Peyer's patch (tissue), 4 donors: Measurements from ENCODE around the gene UBXN7. TPM values are rescaled to one million over a fixed set of nuclear protein-coding genes. Genes with fewer than 3 reads are reported as not detected.
"Not testable (repeated sequence)": the region's sequence is repeated elsewhere in the genome, so short reads cannot be mapped to it uniquely, and the experiment has no call there.

Source experiments
- DNase-seq, 3 donors: peaks; one replicate each; pipeline ENCODE4 v3.0.0-alpha.2; 2017 to 2019
- H3K27ac ChIP-seq, 4 donors: fragments of 200-600 bp; sonication (generic); one replicate each; pipeline ENCODE4 v1.5.1; 2016 to 2019
- H3K27me3 ChIP-seq, 2 donors: fragments of 200-600 bp; sonication (generic); one replicate each; pipeline ENCODE4 v1.5.1; 2019
- H3K36me3 ChIP-seq, 3 donors: fragments of 200-600 bp; sonication (generic); one replicate each; pipeline ENCODE4 v1.5.1; 2016 to 2019
- H3K4me1 ChIP-seq, 4 donors: fragments of 200-600 bp; sonication (generic); one replicate each; pipeline ENCODE4 v1.5.1; 2016 to 2019
- H3K4me3 ChIP-seq, 4 donors: fragments of 200-600 bp; sonication (generic); 1 replicate in 3 of 4; 2 replicates in 1 of 4; pipeline ENCODE4 v1.5.1; 2016 to 2019; ENCODE audit warnings: mild to moderate bottlenecking in 1 of 4
- H3K9me3 ChIP-seq, 4 donors: fragments of 200-600 bp; sonication (generic); one replicate each; pipeline ENCODE4 v1.5.1; 2016 to 2019; ENCODE audit warnings: mild to moderate bottlenecking in 1 of 4
- POLR2A ChIP-seq, 2 donors: fragments of 450-650 bp; IDR thresholded peaks; one replicate each; pipeline ENCODE4 v1.5.1; 2017; ENCODE audit warnings: antibody characterized with exemption in 2 of 2, mild to moderate bottlenecking in 2 of 2, moderate library complexity in 2 of 2
- total RNA-seq, 4 donors: library from RNA; depleted of rRNA; stranded (reverse); fragments of >200 nt; gene quantifications; one replicate each; pipeline ENCODE4 v1.1.0, GENCODE V29; 2016
- TF ChIP-seq, protein P1 (sequence below), 6 experiments: fragments of 450-650 bp in 4 of 6; fragments of 200-600 bp in 2 of 6; sonication (generic) in 1 of 6; IDR thresholded peaks; one replicate each; pipeline ENCODE4 v1.5.1; 2017 to 2019; ENCODE audit warnings: antibody characterized with exemption in 6 of 6, mild to moderate bottlenecking in 3 of 6, moderate library complexity in 1 of 6

The UBXN7 gene
- 10 to 100 TPM; 12.3 to 64.4 (median 22.7) TPM for total RNA-seq

- Histone ChIP-seq H3K9me3 (no peaks in the 10 kb centered on the region), H3K4me3 (peak within 1 kb of the TSS; percentile 78 to 93 (median 82)), H3K27me3 (no peaks in the 10 kb centered on the region), H3K36me3 (peaks cover 0 to 6% (median 0%) of the 10 kb centered on the region in 3 donors), H3K4me1 (peaks cover 0 to 12% (median 2%) of the 10 kb centered on the region in 4 donors), H3K27ac (peak within 1 kb of the TSS; percentile 84 to 93 (median 86))
- peak; percentile 93 to 97 (median 97) for DNase-seq
- TF ChIP-seq, protein P1, sequence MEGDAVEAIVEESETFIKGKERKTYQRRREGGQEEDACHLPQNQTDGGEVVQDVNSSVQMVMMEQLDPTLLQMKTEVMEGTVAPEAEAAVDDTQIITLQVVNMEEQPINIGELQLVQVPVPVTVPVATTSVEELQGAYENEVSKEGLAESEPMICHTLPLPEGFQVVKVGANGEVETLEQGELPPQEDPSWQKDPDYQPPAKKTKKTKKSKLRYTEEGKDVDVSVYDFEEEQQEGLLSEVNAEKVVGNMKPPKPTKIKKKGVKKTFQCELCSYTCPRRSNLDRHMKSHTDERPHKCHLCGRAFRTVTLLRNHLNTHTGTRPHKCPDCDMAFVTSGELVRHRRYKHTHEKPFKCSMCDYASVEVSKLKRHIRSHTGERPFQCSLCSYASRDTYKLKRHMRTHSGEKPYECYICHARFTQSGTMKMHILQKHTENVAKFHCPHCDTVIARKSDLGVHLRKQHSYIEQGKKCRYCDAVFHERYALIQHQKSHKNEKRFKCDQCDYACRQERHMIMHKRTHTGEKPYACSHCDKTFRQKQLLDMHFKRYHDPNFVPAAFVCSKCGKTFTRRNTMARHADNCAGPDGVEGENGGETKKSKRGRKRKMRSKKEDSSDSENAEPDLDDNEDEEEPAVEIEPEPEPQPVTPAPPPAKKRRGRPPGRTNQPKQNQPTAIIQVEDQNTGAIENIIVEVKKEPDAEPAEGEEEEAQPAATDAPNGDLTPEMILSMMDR (IDR thresholded peaks at IDR 0.05), result no peak
- TF ChIP-seq POLR2A (IDR thresholded peaks at IDR 0.05), result peak; percentile 28 to 60
These were observed at the start of gene UBXN7 for GRCh38 chr3:196432137-196432879. Gene UBXN7, minus strand, starts transcription at chr3:196432427. Its CDS starts 28 bp downstream, at chr3:196432399.

DNA sequence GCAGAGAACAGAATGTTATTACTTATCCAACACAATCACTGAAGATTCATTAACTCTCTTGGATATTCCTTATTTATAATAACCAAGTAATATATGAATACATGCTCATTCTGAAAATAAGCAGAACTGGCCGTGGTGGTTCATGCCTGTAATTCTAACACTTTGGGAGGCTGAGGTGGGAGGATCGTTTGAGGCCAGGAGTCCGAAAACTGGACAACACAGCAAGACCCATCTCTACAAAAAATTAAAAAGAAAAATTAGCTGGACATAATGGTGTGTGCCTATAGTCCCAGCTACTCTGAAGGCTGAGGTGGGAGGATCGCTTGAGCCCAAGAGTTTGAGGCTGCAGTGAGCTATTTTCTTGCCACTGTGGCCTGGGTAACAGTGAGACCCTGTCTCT, 45.5 kb upstream of the UBXN7 start:
- no peak for TF ChIP-seq POLR2A (IDR thresholded peaks at IDR 0.05)
- TF ChIP-seq, protein P1 (IDR thresholded peaks at IDR 0.05), result no peak
- no peaks in the 10 kb centered on the region for H3K4me1 ChIP-seq

GRCh38 chr3:196472286-196472685, 40.1 kb upstream of the UBXN7 start:
- no peaks in the 10 kb centered on the region for H3K9me3 ChIP-seq
- peaks cover 0 to 52% (median 0%) of the 10 kb centered on the region in 3 donors for H3K36me3 ChIP-seq
- no peak for DNase-seq
- no peaks in the 10 kb centered on the region for H3K4me1 ChIP-seq
- no peak overlapping the region for H3K4me3 ChIP-seq
- TF ChIP-seq POLR2A (IDR thresholded peaks at IDR 0.05), result no peak
- TF ChIP-seq, protein P1 (IDR thresholded peaks at IDR 0.05), result no peak
- no peak overlapping the region for H3K27ac ChIP-seq
- H3K27me3 ChIP-seq, result no peaks in the 10 kb centered on the region

More for the DNA sequence above, 45.5 kb upstream of the UBXN7 start:
- H3K9me3 ChIP-seq, result no peaks in the 10 kb centered on the region
- no peak overlapping the region for H3K27ac ChIP-seq
- H3K4me3 ChIP-seq, result no peak overlapping the region
- no peak for DNase-seq
- H3K36me3 ChIP-seq, result peaks cover 0 to 83% (median 0%) of the 10 kb centered on the region in 3 donors
- H3K27me3 ChIP-seq, result no peaks in the 10 kb centered on the region

- DNase-seq, result no peak
- Histone ChIP-seq H3K4me1 (no peaks in the 10 kb centered on the region), H3K36me3 (peaks cover 0 to 45% (median 0%) of the 10 kb centered on the region in 3 donors), H3K9me3 (no peaks in the 10 kb centered on the region), H3K27me3 (no peaks in the 10 kb centered on the region), H3K27ac (no peak overlapping the region), H3K4me3 (no peak overlapping the region)
- TF ChIP-seq, protein P1 (IDR thresholded peaks at IDR 0.05), result no peak
- no peak for TF ChIP-seq POLR2A (IDR thresholded peaks at IDR 0.05)
These were observed 39.3 kb upstream of the UBXN7 start for GRCh38 chr3:196471551-196471950.

DNA sequence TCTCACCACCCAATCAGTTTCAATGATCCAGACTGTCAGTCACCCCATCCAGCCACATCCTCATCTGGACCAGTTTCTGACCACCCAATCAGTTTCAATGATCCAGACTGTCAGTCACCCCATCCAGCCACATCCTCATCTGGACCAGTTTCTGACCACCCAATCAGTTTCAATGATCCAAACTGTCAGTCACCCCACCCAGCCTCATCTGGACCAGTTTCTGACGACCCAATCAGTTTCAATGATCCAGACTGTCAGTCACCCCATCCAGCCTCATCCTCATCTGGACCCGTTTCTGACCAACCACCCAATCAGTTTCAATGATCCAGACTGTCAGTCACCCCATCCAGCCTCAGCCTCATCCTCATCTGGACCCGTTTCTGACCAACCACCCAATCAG, 38.0 kb upstream of the UBXN7 start:
- DNase-seq, H3K27me3 ChIP-seq, H3K4me3 ChIP-seq, H3K9me3 ChIP-seq, H3K4me1 ChIP-seq, H3K27ac ChIP-seq: not testable (repeated sequence)
- H3K36me3 ChIP-seq, result peaks cover 0 to 39% (median 0%) of the 10 kb centered on the region in 3 donors

GRCh38 chr3:196463804-196464203, 31.6 kb upstream of the UBXN7 start:
- no peak overlapping the region for H3K27ac ChIP-seq
- no peaks in the 10 kb centered on the region for H3K36me3 ChIP-seq
- no peaks in the 10 kb centered on the region for H3K9me3 ChIP-seq
- H3K4me1 ChIP-seq, result no peaks in the 10 kb centered on the region
- TF ChIP-seq, protein P1 (IDR thresholded peaks at IDR 0.05), result no peak
- no peak for TF ChIP-seq POLR2A (IDR thresholded peaks at IDR 0.05)
- DNase-seq, result no peak
- no peak overlapping the region for H3K4me3 ChIP-seq
- H3K27me3 ChIP-seq, result no peaks in the 10 kb centered on the region
